LoVo (cell line): ENCODE data around the gene TP53INP2.
"Not testable (repeated sequence)": the region's sequence is repeated elsewhere in the genome, so short reads cannot be mapped to it uniquely, and the experiment has no call there.

Source experiments
- DNase-seq: peaks from one replicate; pipeline ENCODE4 v3.0.0-alpha.2; 2016; ENCODE audit warnings: low spot score

Gene TP53INP2

DNA sequence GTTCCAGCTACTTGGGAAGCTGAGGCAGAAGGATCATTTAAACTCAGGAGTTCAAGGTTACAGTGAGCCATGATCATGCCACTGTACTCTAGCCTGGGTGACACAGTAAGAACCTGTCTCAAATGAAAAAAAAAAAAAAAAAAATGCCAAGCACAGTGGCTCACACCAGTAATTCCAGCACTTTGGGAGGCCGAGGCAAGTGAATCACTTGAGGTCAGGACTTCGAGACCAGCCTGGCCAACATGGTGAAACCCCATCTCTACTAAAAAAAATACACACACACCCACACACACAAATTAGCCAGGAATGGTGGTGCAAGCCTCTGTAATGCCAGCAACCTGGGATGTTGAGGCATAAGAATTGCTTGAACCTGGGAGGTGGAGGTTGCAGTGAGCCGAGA, 18.4 kb downstream of the TP53INP2 start:
- DNase-seq = not testable (repeated sequence)

DNA sequence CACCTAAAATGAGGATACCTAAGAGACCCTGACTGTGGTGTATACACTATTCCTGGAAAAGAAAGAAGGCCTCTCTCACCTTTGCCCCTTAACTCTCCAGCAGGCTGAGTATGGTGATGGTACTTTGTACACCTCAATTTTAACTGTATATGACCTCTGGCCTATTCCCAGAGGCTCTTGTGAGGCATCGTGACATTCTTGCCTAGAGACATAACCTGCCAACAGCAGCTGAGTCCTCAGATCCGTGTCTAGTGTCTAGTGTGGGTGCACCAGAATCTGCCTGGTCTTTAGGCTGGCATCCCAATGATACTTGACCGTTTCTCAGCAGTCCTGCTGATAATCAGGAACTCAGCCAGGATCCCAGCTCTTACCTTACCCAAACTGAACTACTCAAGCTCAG, 20.0 kb downstream of the TP53INP2 start:
- no peak for DNase-seq

DNA sequence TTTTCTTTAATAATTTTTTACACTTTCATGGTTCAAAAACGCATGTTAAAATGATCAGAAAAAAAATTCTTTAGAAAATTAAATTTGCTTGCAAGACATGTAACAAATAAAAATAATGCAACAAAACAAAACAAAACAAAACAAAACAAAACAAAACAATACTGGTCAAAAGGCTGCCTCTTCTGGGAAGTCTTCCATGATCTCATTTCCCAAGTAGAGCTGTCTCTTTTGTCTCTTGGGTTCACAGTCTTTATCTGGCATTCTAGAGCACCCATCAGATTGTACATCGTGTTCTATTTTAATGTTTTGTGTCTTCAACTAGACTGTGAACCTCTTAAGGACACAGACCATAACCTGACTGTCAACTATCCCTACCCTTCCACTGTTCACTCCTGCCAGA, 25.3 kb downstream of the TP53INP2 start:
- no peak for DNase-seq

DNA sequence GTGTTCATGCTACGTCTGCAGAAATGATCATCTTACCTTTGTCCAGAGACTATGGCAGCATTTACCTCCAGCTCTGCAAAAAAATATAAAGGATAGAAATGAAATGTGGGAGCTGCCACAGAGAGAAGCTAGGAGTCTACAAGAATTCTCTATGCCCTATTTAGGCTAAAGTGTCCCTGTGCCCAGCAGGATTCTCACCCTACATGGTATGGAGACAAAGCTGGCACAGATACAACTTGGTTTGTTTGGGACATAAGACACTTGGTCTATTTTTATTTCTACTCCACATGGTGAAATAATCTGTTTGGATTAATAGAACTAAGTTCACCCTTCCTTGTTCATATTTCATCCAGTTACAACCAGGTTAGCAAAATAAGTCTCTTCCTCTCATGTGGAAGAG, 28.4 kb downstream of the TP53INP2 start:
- DNase-seq = no peak

DNA sequence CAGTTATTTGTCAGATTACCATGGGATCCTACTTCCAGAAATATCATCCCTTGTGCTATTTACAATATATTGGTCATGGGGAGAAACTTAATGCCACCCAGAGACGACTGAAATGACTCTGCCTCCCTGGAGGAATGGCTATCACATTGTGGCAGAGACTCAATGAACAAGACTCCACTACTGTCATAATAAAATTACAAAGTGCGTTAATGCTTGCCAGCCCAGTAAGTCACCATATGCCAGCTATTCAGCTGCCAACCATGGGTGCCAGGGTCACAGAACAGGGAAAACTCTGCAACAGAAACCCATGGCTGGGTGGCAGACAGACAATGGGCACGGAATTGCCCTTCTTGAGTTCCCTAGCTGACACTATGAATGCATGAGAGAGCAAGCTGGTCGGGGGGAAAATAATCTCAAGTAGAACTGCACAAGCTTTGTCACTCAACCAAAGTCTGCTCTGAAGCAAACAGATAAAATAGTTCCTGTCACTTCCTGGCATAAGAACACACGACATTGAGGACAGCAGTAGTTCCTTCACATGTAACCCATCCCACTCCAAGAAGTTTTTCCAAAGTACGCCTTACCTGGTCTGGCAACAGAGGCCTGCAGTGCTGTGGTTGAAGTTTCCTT, 32.1 kb downstream of the TP53INP2 start:
- no peak for DNase-seq

DNA sequence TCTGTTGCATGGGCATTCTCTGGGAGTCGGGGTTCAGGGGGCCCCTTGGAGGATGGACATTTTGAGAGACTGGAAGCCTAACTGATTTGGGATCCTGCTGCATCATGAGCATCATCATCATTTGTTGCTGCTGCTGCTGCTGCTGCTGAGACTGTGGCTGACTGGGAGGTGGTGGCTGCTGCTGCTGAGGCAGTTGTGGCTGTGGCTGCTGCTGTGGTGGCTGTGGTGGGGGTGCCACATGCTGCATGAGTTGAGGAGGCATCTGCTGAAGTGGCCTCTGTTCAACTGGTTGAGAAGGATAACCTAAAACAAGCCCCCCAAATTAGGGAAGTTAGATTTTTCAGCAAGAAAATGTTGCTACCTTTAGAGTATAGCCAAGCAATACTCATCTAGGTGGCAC, 38.9 kb downstream of the TP53INP2 start:
- DNase-seq = no peak

DNA sequence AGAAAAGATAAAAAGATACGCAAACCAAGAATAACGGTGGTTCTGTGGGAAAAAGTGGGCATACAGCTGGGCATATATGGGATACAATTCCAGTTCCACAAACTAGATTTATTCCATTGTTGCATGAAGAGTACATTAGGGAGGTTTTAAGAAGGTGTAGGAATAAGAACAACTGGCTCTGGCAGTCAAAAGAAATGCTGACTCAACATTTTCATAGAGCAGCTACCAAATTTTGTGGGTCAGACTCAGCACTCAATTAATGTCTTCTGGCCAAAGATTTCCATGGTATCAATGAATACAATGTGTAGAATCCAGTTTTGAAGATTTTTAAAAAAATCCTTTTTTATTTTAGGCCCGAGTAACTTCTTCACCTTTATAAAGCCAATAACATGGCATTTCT, 40.2 kb downstream of the TP53INP2 start:
- DNase-seq = no peak

DNA sequence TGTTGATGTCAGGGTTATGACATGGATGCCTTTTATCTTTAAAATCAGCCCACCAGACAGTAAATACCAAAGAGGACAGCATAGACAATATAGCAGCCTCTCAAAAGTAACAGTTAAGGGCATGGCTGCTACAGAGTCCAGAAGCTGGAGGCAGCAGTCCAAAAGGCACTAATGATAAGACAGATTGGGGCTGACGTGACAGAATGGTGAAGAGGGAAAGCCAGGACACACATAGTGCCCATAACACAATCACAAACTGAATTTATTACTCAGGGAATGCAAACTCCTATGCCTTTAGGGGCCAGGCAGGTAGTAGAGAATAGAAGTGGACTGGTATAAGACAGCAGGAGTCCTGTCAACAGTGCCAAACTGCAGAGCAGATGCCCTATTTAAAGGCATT, 40.7 kb downstream of the TP53INP2 start:
- no peak for DNase-seq

DNA sequence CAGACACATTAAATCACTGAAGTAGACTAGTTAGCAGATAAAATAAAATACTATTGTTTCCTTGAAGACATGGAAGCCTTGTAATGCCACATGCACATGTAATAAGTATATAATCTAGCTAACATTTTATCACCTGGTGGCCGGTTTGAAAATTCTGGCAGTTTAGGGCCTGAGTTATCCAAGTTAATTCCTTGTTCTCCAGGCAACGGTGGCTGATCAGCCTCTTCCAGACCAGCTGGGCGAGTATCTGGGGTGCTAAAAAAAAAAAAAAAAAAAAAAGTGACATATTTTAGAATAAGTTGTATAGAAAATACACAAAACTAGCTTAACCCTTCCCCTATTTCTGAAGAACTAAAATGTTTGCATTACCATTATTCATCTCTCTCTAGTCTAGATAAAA, 42.5 kb downstream of the TP53INP2 start:
- no peak for DNase-seq

DNA sequence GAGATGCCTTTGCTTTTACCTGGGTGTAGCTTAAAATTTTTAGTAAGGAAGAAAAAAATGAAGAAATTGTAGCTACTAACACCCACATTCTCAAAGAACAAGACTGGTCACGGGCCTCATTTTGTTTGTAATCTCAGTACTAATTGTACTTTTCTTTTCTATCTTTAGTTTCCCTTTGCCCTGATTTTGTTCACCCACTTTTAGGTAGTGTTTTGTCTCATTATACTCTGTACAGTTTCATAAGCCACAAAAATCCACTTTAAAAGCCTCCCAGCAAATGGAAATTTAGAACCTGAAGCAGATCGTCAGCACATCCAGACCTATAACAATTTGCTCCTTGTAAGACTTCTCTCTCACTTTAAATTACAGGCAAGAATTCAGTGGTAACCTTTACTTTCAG, 43.3 kb downstream of the TP53INP2 start:
- DNase-seq = no peak

DNA sequence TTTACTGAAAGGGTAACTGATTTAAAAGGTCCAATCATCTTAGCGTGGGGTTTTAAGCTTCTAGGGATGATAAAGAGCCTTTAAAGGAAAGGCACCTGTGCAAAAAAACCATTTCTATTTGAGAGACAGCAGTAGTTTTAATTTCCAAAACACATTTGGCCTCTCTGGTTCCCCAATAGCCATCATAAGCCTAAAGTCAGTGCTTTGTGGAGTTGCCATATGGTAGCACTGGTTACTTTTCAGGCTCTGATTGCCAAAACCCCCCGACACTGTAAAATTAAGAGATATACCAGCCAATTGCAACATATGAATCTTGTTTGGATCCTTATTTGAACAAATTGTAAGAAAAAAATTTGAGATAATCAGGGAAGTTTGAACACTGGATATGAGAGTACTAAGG, 44.6 kb downstream of the TP53INP2 start:
- no peak for DNase-seq

DNA sequence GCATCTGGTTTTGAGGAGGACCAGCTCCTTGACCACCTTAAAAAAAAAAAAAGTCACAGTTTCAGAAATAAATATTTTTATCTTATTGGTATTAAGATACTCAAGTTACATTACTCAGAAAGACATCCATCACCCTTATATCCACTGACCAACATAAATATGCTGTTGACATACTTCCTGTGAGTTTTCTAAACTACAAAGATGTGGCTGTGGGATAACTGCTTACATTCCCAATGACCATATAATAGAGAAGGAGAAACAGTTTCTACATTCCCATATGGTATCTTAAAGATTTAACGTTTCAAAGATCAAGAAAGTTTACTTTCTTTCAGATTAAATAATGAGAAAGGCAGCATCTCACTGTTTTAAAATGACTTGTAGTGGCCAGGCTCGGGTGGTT, 46.3 kb downstream of the TP53INP2 start:
- no peak for DNase-seq

DNA sequence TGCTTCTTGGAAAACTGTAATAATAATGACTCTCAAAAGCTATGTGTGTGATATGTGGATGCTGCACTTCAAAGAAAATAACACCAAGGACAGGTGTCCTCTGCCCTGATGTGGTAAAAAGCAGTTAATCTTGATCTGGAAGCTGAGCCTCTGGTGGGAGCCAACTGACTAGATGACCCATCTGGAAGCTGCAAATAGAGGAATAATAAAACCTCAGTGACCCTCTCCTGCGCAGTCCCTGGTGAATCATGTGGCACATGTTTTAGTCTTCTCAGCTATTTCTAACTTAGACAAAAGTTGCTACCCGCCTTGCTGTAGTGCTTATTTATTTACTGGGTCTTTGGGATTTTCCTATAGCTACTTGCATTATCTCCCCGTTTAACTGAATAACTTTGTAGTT, 47.3 kb downstream of the TP53INP2 start:
- DNase-seq = no peak

DNA sequence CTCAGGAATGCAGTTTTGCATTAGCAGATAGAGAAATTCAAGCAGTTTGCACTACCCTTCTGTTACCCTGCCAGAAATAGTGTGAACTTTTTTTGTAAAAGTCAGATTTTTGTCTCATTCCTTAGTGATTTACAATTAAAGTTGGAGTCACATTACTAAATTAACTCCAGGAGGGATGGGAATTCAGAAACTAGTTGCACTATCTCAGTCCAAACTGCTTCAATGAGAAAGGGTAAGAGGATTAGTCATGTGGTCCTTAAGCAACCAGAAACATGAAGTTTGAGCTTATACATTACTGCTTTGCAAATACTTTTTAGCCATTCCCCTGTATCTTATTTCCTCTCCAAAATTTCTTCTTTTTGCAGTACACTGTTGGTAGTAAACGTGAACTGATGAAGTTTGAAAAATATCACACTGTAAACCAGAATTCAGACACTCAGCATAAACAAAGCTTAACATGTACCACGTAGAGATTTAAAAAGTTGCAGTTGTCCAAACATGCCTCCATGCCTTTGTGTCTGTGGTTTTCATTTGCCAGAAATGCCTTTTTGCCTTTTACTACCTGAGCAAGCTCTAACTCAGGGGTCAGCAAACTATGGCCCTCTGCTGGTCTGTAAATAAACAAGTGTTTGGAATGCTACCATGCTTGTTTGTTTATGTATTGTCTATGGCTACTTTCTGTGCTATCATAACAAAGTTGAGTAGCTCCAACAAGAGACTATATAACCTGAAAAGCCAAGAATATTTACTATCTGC, 49.7 kb downstream of the TP53INP2 start:
- no peak for DNase-seq

DNA sequence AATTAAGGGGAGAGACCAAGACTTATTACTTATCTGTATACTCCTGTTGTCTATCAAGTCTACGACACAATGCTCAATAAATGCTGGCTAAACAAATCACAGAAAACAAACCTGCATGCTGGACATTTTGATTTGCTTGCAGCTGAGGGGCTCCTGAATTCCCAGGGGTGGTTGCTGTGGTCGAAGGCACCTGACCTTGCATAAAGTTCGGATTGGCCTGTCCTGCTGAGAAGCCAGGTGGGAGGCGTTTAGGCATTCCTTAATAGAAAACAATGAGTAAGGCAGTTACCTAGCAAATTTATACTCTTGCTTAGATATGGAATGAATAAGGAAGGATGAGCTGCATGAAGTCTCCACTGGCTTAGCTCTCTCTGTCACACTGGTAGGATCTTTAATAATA, 50.5 kb downstream of the TP53INP2 start:
- DNase-seq = no peak

DNA sequence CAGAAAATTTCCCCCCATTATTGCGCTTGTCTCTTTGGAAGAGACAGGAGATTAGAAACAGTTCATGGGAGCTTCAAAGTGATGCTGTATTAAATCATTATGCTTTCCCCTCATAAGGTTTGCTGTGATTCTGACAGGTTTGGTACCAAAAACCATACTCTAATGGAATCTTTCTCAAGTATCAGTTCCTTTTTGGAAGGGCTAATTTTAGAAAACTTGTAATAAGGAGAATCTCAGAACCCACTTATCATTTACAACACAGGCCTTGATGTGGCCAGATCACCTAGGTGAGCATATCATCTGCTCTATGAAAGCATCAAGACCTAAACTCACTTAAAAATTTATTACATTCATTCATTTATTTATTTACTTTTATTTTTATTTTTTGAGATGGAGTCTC, 51.2 kb downstream of the TP53INP2 start:
- DNase-seq = no peak

DNA sequence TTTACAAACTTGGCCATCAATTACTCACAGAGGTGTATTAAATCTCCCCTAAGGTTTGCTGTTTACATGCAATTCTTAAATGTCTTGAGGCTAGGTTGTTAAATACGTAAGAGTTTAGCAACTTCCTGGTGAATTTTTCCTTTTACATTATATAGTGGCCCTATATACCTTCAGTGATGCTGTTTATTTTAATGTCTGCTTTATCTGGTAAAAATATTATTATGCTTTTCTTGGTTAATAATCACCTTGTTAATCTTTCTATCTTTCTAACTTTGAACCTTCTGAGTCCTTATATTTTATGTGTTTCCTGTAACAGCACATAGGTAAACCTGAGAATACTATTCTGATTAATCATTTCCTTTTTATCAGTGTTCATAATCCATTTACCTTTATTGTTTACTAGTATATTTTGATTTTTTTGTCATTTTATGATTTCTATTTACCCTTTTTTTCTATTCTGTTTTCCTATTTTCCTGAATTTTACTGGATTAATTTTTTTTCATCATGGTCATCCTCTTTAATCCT, 57.9 kb downstream of the TP53INP2 start:
- DNase-seq = no peak
